ENCODE measurements around the gene TANK. TPM values are rescaled to one million over a fixed set of nuclear protein-coding genes. Genes with fewer than 3 reads are reported as not detected.

TANK gene
- 10 to 100 TPM; 60.3 to 68.3 (median 65.9) TPM for polyA plus RNA-seq (ENCODE audit: insufficient read length in 3 of 3)

GRCh38 chr2:161160226-161161073, at the start of gene TANK:
Gene TANK, plus strand, starts transcription at chr2:161160428. Its CDS starts 19,235 bp downstream, at chr2:161179663.
- DNase-seq (ENCODE audit: low read depth in 3 of 3, low spot score in 2 of 3): peak; percentile 31 to 80 (median 75)

- no peak for DNase-seq (ENCODE audit: low read depth in 3 of 3, low spot score in 2 of 3)
Measured at GRCh38 chr2:161111531-161111930, 48.7 kb upstream of the TANK start.

GRCh38 chr2:161112908-161113307, 47.3 kb upstream of the TANK start:
- no peak for DNase-seq (ENCODE audit: low read depth in 3 of 3, low spot score in 2 of 3)

GRCh38 chr2:161113693-161114575, 46.3 kb upstream of the TANK start:
- no peak for DNase-seq (ENCODE audit: low read depth in 3 of 3, low spot score in 2 of 3)

GRCh38 chr2:161115205-161115604, 45.0 kb upstream of the TANK start:
- DNase-seq (ENCODE audit: low read depth in 3 of 3, low spot score in 2 of 3): no peak

- DNase-seq (ENCODE audit: low read depth in 3 of 3, low spot score in 2 of 3): no peak
Measured at GRCh38 chr2:161115605-161116380, 44.4 kb upstream of the TANK start.

GRCh38 chr2:161116509-161116908, 43.7 kb upstream of the TANK start:
- DNase-seq (ENCODE audit: low read depth in 3 of 3, low spot score in 2 of 3): no peak

- DNase-seq (ENCODE audit: low read depth in 3 of 3, low spot score in 2 of 3): no peak
Measured at GRCh38 chr2:161117506-161117905, 42.7 kb upstream of the TANK start.

GRCh38 chr2:161118722-161119121, 41.5 kb upstream of the TANK start:
- DNase-seq (ENCODE audit: low read depth in 3 of 3, low spot score in 2 of 3): no peak

GRCh38 chr2:161119483-161119882, 40.7 kb upstream of the TANK start:
- DNase-seq (ENCODE audit: low read depth in 3 of 3, low spot score in 2 of 3): no peak

- no peak for DNase-seq (ENCODE audit: low read depth in 3 of 3, low spot score in 2 of 3)
Measured at GRCh38 chr2:161120775-161121174, 39.5 kb upstream of the TANK start.

- DNase-seq (ENCODE audit: low read depth in 3 of 3, low spot score in 2 of 3): no peak
Measured at GRCh38 chr2:161121622-161122021, 38.6 kb upstream of the TANK start.

- no peak for DNase-seq (ENCODE audit: low read depth in 3 of 3, low spot score in 2 of 3)
Measured at GRCh38 chr2:161122772-161123530, 37.3 kb upstream of the TANK start.

- DNase-seq (ENCODE audit: low read depth in 3 of 3, low spot score in 2 of 3): no peak
Measured at GRCh38 chr2:161123531-161124030, 36.6 kb upstream of the TANK start.

- no peak for DNase-seq (ENCODE audit: low read depth in 3 of 3, low spot score in 2 of 3)
Measured at GRCh38 chr2:161124201-161124600, 36.0 kb upstream of the TANK start.

- no peak for DNase-seq (ENCODE audit: low read depth in 3 of 3, low spot score in 2 of 3)
Measured at GRCh38 chr2:161128885-161129284, 31.3 kb upstream of the TANK start.

GRCh38 chr2:161130354-161130753, 29.9 kb upstream of the TANK start:
- no peak for DNase-seq (ENCODE audit: low read depth in 3 of 3, low spot score in 2 of 3)

GRCh38 chr2:161131074-161131680, 29.1 kb upstream of the TANK start:
- no peak for DNase-seq (ENCODE audit: low read depth in 3 of 3, low spot score in 2 of 3)

- no peak for DNase-seq (ENCODE audit: low read depth in 3 of 3, low spot score in 2 of 3)
Measured at GRCh38 chr2:161131804-161132203, 28.4 kb upstream of the TANK start.
